ENCODE results near the gene SALL2.

DNA sequence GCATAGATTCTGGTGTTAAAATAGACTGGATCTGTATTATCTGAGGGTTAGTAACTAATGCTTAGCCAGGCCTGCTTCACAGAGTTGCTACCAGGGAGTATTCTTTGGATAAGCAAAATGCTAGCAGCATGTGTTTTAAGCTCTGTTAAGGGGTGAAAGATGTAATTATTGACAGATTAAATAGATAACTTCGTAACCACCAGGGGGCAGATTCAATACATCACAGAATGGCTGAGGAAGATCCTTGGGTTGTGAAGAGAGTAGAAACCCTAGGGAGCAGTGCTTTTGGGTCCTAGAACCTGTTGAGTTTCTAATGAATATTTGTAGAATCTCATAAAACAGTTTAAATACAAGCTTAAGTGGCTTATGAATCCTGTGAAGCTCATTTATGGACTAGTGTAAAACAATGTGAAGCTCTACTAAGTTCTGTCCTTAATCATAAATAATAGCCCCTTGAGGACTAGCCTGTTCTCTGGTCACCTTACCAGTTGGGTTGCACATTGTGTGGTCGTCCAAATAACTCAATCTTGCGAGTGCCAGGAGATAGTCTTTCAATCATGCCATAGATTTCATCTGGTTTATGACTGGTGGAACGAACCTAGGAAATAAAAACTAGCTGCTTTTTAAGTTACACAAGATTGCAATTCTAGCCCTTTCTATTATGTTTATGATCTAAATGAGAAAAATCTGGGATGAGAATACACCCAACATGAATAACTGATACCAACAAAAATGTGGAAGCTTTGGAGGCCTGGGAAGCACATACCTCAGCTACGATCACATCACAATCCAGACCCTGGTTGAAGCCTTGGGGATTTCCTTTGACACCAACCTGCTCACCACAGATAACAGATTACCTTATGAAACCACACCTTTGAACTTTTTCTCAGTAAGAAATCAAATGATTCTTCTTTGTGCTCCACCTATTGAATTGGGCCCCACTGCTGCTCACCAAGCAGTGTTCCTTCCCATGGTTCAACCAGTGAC lies 27.3 kb downstream of the SALL2 start:
- TF ChIP-seq EZH2phosphoT487 (IDR thresholded peaks at IDR 0.05; ENCODE audit: borderline replicate concordance): no peak
- TF ChIP-seq SRF (IDR thresholded peaks at IDR 0.05; ENCODE audit: low read depth): no peak

Measured in HCT116 (cell line).